Measurements from ENCODE around the gene TEX101.

Gene TEX101

GRCh38 chr19:43467730-43468129, 53.0 kb downstream of the TEX101 start:
- no peak for DNase-seq
- intact Hi-C loops (cut with DNase I), result no loop called here

All from posterior cingulate gyrus (tissue), 11 donors.